ENCODE results near the gene POLRMT. TPM values are rescaled to one million over a fixed set of nuclear protein-coding genes. Genes with fewer than 3 reads are reported as not detected.
"Not testable (repeated sequence)": the region's sequence is repeated elsewhere in the genome, so short reads cannot be mapped to it uniquely, and the experiment has no call there.

The POLRMT gene
- total RNA-seq, 1 experiment from 2014 or later = 139 TPM

DNA sequence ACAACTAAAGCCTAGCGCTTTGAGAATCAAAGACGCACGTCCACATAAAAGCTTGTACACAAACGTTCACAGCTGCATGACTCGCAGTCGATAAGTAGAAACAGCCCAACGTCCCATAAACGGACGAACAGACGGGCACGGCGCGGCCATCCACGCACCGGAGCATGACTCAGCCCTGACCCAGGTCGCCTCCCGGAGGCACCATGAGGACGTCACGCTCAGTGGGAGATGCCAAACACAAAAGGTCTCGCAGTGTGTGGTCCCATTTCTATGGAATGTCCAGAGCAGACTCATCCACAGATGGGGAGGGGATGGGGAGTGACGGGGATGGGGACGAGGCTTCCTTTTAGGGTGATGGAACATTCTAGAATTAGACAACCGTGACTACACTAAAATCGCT lies 9.4 kb downstream of the POLRMT start:
- no peaks in the 10 kb centered on the region; the same call in 1 of the 2 replicates for H3K4me1 Mint-ChIP-seq
- no peaks in the 10 kb centered on the region for H3K27me3 Mint-ChIP-seq (ENCODE audit: low read depth)
- CTCF ChIA-PET = no interaction called here
- no peak overlapping the region for H3K4me3 Mint-ChIP-seq
- DNase-seq (ENCODE audit: low spot score) (no peak), ATAC-seq (peak; percentile 21; the same call in 1 of the 2 replicates)
- H3K36me3 Mint-ChIP-seq = peaks cover 24% of the 10 kb centered on the region
- H3K9me3 Mint-ChIP-seq = no peaks in the 10 kb centered on the region
- no peak overlapping the region; the same call in 1 of the 2 replicates for H3K27ac Mint-ChIP-seq
- POLR2A ChIA-PET = no interaction called here
- no peak for TF ChIP-seq NFE2L1 (CRISPR knock-in tag; IDR thresholded peaks at IDR 0.05)

DNA sequence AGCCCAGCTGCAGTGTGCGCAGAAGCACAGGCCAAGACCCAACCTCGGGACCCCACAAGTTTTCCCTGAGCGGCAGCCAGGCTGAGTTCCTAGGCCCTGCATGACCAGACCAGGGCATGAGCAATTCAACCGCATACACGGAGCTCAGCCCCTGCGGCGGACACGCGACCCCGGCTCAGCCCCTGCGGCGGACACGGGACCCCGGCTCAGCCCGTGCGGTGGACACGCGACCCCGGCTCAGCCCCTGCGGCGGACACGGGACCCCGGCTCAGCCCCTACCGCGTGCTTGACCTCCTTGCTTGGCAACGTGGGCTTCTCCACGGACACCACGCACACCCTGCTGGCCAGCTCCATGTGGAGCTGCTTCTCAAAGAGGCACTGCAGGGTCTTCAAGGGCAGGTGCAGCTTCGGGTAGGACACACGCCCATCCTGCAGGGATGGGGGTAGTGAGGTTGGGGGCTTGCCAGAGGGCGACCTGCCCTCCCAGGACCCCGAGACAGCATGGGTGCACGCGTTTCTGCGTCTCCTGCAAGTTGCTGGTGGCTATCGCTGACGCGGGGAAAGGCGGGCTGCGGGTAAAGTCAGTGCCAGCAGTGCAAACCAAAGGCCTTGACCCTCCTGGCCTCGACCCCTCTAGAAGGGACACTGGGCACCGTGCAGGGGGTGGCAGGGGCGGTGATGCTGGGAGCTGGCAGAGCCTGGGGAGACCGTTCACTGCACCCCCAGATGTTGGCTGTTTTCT lies 10.0 kb downstream of the POLRMT start:
- Mint-ChIP-seq H3K4me3 (no peak overlapping the region), H3K4me1 (no peaks in the 10 kb centered on the region; the same call in 1 of the 2 replicates), H3K9me3 (no peaks in the 10 kb centered on the region), H3K36me3 (peaks cover 23% of the 10 kb centered on the region), H3K27ac (no peak overlapping the region), H3K27me3 (ENCODE audit: low read depth) (no peaks in the 10 kb centered on the region)
- no peak for ATAC-seq
- no peak for TF ChIP-seq SMAD4 (CRISPR knock-in tag; IDR thresholded peaks at IDR 0.05)
- TF ChIP-seq NFATC4 (CRISPR knock-in tag; IDR thresholded peaks at IDR 0.05) = no peak
- TF ChIP-seq, protein P1, sequence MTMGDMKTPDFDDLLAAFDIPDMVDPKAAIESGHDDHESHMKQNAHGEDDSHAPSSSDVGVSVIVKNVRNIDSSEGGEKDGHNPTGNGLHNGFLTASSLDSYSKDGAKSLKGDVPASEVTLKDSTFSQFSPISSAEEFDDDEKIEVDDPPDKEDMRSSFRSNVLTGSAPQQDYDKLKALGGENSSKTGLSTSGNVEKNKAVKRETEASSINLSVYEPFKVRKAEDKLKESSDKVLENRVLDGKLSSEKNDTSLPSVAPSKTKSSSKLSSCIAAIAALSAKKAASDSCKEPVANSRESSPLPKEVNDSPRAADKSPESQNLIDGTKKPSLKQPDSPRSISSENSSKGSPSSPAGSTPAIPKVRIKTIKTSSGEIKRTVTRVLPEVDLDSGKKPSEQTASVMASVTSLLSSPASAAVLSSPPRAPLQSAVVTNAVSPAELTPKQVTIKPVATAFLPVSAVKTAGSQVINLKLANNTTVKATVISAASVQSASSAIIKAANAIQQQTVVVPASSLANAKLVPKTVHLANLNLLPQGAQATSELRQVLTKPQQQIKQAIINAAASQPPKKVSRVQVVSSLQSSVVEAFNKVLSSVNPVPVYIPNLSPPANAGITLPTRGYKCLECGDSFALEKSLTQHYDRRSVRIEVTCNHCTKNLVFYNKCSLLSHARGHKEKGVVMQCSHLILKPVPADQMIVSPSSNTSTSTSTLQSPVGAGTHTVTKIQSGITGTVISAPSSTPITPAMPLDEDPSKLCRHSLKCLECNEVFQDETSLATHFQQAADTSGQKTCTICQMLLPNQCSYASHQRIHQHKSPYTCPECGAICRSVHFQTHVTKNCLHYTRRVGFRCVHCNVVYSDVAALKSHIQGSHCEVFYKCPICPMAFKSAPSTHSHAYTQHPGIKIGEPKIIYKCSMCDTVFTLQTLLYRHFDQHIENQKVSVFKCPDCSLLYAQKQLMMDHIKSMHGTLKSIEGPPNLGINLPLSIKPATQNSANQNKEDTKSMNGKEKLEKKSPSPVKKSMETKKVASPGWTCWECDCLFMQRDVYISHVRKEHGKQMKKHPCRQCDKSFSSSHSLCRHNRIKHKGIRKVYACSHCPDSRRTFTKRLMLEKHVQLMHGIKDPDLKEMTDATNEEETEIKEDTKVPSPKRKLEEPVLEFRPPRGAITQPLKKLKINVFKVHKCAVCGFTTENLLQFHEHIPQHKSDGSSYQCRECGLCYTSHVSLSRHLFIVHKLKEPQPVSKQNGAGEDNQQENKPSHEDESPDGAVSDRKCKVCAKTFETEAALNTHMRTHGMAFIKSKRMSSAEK (CRISPR knock-in tag; IDR thresholded peaks at IDR 0.05; ENCODE audit: borderline replicate concordance) = no peak
- TF ChIP-seq, protein P2, sequence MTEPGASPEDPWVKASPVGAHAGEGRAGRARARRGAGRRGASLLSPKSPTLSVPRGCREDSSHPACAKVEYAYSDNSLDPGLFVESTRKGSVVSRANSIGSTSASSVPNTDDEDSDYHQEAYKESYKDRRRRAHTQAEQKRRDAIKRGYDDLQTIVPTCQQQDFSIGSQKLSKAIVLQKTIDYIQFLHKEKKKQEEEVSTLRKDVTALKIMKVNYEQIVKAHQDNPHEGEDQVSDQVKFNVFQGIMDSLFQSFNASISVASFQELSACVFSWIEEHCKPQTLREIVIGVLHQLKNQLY (CRISPR knock-in tag; IDR thresholded peaks at IDR 0.05) = no peak
- no peak for TF ChIP-seq TEAD4 (CRISPR knock-in tag; IDR thresholded peaks at IDR 0.05)
- DNase-seq (ENCODE audit: low spot score) = no peak
- ChIA-PET CTCF (no interaction called here), POLR2A (no interaction called here)

DNA sequence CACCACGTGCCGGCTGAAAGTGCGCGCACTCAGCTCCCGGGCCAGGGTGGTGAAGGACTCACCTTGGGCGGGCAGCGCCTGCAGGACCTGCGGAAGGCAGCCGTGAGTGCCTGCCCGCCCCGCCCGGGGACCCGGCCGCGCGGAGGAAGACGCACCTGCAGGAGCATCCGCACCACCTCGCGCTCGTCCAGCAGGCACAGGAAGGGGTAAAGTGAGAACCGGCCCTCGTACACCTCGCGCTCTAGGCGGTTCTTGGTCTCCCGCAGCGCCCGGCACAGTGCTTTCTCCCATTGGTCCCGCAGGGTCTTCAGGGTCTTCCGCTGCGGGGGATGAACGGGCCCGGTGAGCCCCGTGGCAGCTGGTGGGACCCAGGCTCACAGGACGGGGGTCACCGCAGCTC lies 10.7 kb downstream of the POLRMT start:
- H3K27me3 Mint-ChIP-seq (ENCODE audit: low read depth) = no peaks in the 10 kb centered on the region
- no peak for DNase-seq (ENCODE audit: low spot score)
- ATAC-seq = no peak
- CTCF ChIA-PET = no interaction called here
- no peaks in the 10 kb centered on the region; the same call in 1 of the 2 replicates for H3K4me1 Mint-ChIP-seq
- POLR2A ChIA-PET = no interaction called here
- H3K36me3 Mint-ChIP-seq = peaks cover 23% of the 10 kb centered on the region
- H3K9me3 Mint-ChIP-seq = no peaks in the 10 kb centered on the region
- H3K4me3 Mint-ChIP-seq = no peak overlapping the region
- no peak overlapping the region for H3K27ac Mint-ChIP-seq
- no peak for TF ChIP-seq ZNF396 (CRISPR knock-in tag; IDR thresholded peaks at IDR 0.05; ENCODE audit: borderline replicate concordance)

DNA sequence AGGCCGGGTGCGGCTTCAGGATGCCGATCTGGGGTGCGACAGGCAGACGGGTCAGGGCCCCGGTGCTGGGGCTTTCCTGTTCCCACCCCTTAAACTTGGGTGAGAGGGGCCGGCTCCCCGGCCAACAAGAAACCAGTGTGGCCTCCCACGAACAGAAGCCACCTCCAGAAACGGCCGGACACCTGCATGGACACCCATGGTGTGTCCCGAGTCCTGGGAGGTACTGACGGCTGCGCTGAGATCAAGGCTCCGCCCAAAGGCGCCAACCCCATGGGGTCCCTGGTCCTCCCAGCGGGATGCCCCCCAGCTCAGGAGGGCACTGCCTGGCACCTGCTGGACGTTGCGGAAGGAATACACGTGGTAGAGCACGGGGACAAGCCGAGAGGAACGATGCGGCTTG lies 11.5 kb downstream of the POLRMT start:
- no peak overlapping the region for H3K27ac Mint-ChIP-seq
- no peak for DNase-seq (ENCODE audit: low spot score)
- ChIA-PET POLR2A (no interaction called here), CTCF (no interaction called here)
- no peaks in the 10 kb centered on the region for H3K27me3 Mint-ChIP-seq (ENCODE audit: low read depth)
- ATAC-seq = no peak
- no peak overlapping the region for H3K4me3 Mint-ChIP-seq
- H3K36me3 Mint-ChIP-seq = peaks cover 22% of the 10 kb centered on the region
- TF ChIP-seq, protein P3, sequence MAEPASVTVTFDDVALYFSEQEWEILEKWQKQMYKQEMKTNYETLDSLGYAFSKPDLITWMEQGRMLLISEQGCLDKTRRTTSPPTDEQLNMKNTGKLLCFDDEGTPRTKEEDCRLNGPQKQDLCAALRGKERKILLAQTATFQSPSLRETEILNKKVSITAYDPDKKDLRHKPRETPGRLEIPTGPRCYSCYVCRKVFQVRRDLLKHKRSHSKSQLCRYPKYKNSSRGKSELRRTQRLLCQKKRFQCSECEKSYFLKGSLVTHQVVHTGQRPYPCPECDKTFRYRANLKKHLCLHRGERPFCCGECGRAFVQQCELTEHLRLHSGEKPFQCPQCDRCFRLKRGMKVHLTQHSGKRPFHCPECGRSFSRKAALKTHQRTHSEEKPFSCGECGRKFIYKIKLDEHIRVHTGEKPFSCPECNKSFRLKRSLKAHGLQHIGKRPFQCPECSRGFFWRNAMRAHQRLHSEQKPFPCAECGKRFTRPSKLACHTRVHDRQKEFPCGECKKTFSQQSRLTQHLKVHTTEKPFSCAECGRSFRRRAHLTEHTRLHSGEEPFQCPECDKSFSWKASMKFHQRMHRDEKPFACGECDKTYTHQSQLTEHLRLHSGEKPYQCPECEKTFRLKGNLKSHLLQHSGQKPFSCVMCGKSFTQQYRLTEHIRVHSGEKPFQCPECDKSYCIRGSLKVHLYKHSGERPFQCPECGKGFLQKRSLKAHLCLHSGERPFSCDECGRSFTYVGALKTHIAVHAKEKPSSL (CRISPR knock-in tag; conservative IDR thresholded peaks at IDR 0.05) = no peak
- TF ChIP-seq JUN (CRISPR knock-in tag; IDR thresholded peaks at IDR 0.05) (no peak), ZNF317 (CRISPR knock-in tag; IDR thresholded peaks at IDR 0.05; ENCODE audit: borderline replicate concordance, low read depth) (no peak), ZNF138 (CRISPR knock-in tag; conservative IDR thresholded peaks at IDR 0.05) (no peak), ZNF263 (CRISPR knock-in tag; IDR thresholded peaks at IDR 0.05; ENCODE audit: low read depth) (no peak), ESRRA (CRISPR knock-in tag; IDR thresholded peaks at IDR 0.05; ENCODE audit: borderline replicate concordance) (no peak), TCF7 (CRISPR knock-in tag; IDR thresholded peaks at IDR 0.05; ENCODE audit: low read depth) (no peak), ETV6 (CRISPR knock-in tag; IDR thresholded peaks at IDR 0.05) (no peak)
- no peaks in the 10 kb centered on the region for H3K9me3 Mint-ChIP-seq
- no peaks in the 10 kb centered on the region; the same call in 1 of the 2 replicates for H3K4me1 Mint-ChIP-seq

DNA sequence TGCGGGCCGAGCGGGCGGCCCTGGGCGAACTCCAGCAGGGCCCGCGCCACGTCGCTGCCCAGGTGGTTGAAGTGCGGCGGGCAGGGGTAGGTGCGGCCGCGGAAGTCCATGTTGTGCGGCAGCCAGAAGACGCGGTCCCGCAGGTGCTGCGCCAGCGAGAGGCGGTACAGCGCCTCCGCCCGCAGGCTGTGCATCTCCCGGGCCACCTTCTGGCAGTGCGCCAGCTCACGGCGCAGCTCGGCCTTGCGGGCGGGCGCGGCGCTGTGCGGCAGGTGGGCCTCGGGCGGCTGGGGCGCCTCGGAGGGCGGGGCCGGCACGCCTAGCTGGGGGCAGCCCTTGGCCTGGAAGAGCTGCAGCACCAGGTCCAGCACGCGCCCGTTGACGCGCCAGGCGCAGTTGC lies 12.1 kb downstream of the POLRMT start:
- H3K4me1 Mint-ChIP-seq; ATAC-seq; H3K27ac Mint-ChIP-seq; H3K9me3 Mint-ChIP-seq; H3K27me3 Mint-ChIP-seq (ENCODE audit: low read depth); CTCF ChIA-PET; POLR2A ChIA-PET; DNase-seq (ENCODE audit: low spot score); H3K4me3 Mint-ChIP-seq: not testable (repeated sequence)
- H3K36me3 Mint-ChIP-seq = peaks cover 21% of the 10 kb centered on the region
